Measurements from ENCODE around the gene PRSS48.
"Not testable (repeated sequence)": the region's sequence is repeated elsewhere in the genome, so short reads cannot be mapped to it uniquely, and the experiment has no call there.

Gene PRSS48

GRCh38 chr4:151267822-151268535 lies 9.0 kb upstream of the PRSS48 start:
- no peaks in the 10 kb centered on the region for H3K4me1 ChIP-seq (ENCODE audit: control insufficient read depth, insufficient read depth, low read length)
- H3K27ac ChIP-seq (ENCODE audit: low read depth, low read length) = no peak overlapping the region
- H3K36me3 ChIP-seq (ENCODE audit: control insufficient read depth, insufficient read depth, low read length) = no peaks in the 10 kb centered on the region
- no peak overlapping the region for H3K9ac ChIP-seq (ENCODE audit: low read length)
- no peaks in the 10 kb centered on the region for H3K27me3 ChIP-seq (ENCODE audit: control insufficient read depth, insufficient read depth, low read length)
- H3K4me3 ChIP-seq (ENCODE audit: low read length) = no peak overlapping the region

- H3K4me3 ChIP-seq (ENCODE audit: low read length); H3K4me1 ChIP-seq (ENCODE audit: control insufficient read depth, insufficient read depth, low read length); H3K27me3 ChIP-seq (ENCODE audit: control insufficient read depth, insufficient read depth, low read length); H3K27ac ChIP-seq (ENCODE audit: low read depth, low read length); H3K9ac ChIP-seq (ENCODE audit: low read length); H3K36me3 ChIP-seq (ENCODE audit: control insufficient read depth, insufficient read depth, low read length): not testable (repeated sequence)
Measured at GRCh38 chr4:151268905-151269304, 8.1 kb upstream of the PRSS48 start.

- no peaks in the 10 kb centered on the region for H3K36me3 ChIP-seq (ENCODE audit: control insufficient read depth, insufficient read depth, low read length)
- no peak overlapping the region for H3K4me3 ChIP-seq (ENCODE audit: low read length)
- H3K27me3 ChIP-seq (ENCODE audit: control insufficient read depth, insufficient read depth, low read length) = no peaks in the 10 kb centered on the region
- no peak overlapping the region for H3K9ac ChIP-seq (ENCODE audit: low read length)
- no peak overlapping the region for H3K27ac ChIP-seq (ENCODE audit: low read depth, low read length)
- H3K4me1 ChIP-seq (ENCODE audit: control insufficient read depth, insufficient read depth, low read length) = no peaks in the 10 kb centered on the region
Measured at GRCh38 chr4:151284534-151285245, 7.7 kb downstream of the PRSS48 start.

- no peak overlapping the region for H3K4me3 ChIP-seq (ENCODE audit: low read length)
- H3K27me3 ChIP-seq (ENCODE audit: control insufficient read depth, insufficient read depth, low read length) = no peaks in the 10 kb centered on the region
- no peak overlapping the region for H3K27ac ChIP-seq (ENCODE audit: low read depth, low read length)
- no peaks in the 10 kb centered on the region for H3K4me1 ChIP-seq (ENCODE audit: control insufficient read depth, insufficient read depth, low read length)
- H3K9ac ChIP-seq (ENCODE audit: low read length) = no peak overlapping the region
- H3K36me3 ChIP-seq (ENCODE audit: control insufficient read depth, insufficient read depth, low read length) = no peaks in the 10 kb centered on the region
Measured at GRCh38 chr4:151287409-151287808, 10.4 kb downstream of the PRSS48 start.

GRCh38 chr4:151291485-151291884 lies 14.5 kb downstream of the PRSS48 start:
- Histone ChIP-seq H3K4me3 (ENCODE audit: low read length) (no peak overlapping the region), H3K27ac (ENCODE audit: low read depth, low read length) (no peak overlapping the region), H3K9ac (ENCODE audit: low read length) (no peak overlapping the region), H3K36me3 (ENCODE audit: control insufficient read depth, insufficient read depth, low read length) (no peaks in the 10 kb centered on the region), H3K4me1 (ENCODE audit: control insufficient read depth, insufficient read depth, low read length) (no peaks in the 10 kb centered on the region), H3K27me3 (ENCODE audit: control insufficient read depth, insufficient read depth, low read length) (no peaks in the 10 kb centered on the region)

- H3K4me3 ChIP-seq (ENCODE audit: low read length) = no peak overlapping the region
- H3K36me3 ChIP-seq (ENCODE audit: control insufficient read depth, insufficient read depth, low read length) = no peaks in the 10 kb centered on the region
- H3K9ac ChIP-seq (ENCODE audit: low read length) = no peak overlapping the region
- no peaks in the 10 kb centered on the region for H3K27me3 ChIP-seq (ENCODE audit: control insufficient read depth, insufficient read depth, low read length)
- H3K4me1 ChIP-seq (ENCODE audit: control insufficient read depth, insufficient read depth, low read length) = no peaks in the 10 kb centered on the region
- no peak overlapping the region for H3K27ac ChIP-seq (ENCODE audit: low read depth, low read length)
Measured at GRCh38 chr4:151292038-151292437, 15.1 kb downstream of the PRSS48 start.

- no peak overlapping the region for H3K27ac ChIP-seq (ENCODE audit: low read depth, low read length)
- no peak overlapping the region for H3K4me3 ChIP-seq (ENCODE audit: low read length)
- no peaks in the 10 kb centered on the region for H3K4me1 ChIP-seq (ENCODE audit: control insufficient read depth, insufficient read depth, low read length)
- H3K9ac ChIP-seq (ENCODE audit: low read length) = no peak overlapping the region
- no peaks in the 10 kb centered on the region for H3K36me3 ChIP-seq (ENCODE audit: control insufficient read depth, insufficient read depth, low read length)
- H3K27me3 ChIP-seq (ENCODE audit: control insufficient read depth, insufficient read depth, low read length) = no peaks in the 10 kb centered on the region
Measured at GRCh38 chr4:151294833-151295496, 18.0 kb downstream of the PRSS48 start.

GRCh38 chr4:151296227-151296626 lies 19.3 kb downstream of the PRSS48 start:
- H3K4me3 ChIP-seq (ENCODE audit: low read length) = no peak overlapping the region
- no peaks in the 10 kb centered on the region for H3K4me1 ChIP-seq (ENCODE audit: control insufficient read depth, insufficient read depth, low read length)
- H3K27ac ChIP-seq (ENCODE audit: low read depth, low read length) = no peak overlapping the region
- no peak overlapping the region for H3K9ac ChIP-seq (ENCODE audit: low read length)
- no peaks in the 10 kb centered on the region for H3K27me3 ChIP-seq (ENCODE audit: control insufficient read depth, insufficient read depth, low read length)
- H3K36me3 ChIP-seq (ENCODE audit: control insufficient read depth, insufficient read depth, low read length) = no peaks in the 10 kb centered on the region

- Histone ChIP-seq H3K4me1 (ENCODE audit: control insufficient read depth, insufficient read depth, low read length) (no peaks in the 10 kb centered on the region), H3K27ac (ENCODE audit: low read depth, low read length) (no peak overlapping the region), H3K4me3 (ENCODE audit: low read length) (no peak overlapping the region), H3K27me3 (ENCODE audit: control insufficient read depth, insufficient read depth, low read length) (no peaks in the 10 kb centered on the region), H3K9ac (ENCODE audit: low read length) (no peak overlapping the region), H3K36me3 (ENCODE audit: control insufficient read depth, insufficient read depth, low read length) (no peaks in the 10 kb centered on the region)
Measured at GRCh38 chr4:151297170-151297569, 20.2 kb downstream of the PRSS48 start.

GRCh38 chr4:151302432-151302831 lies 25.5 kb downstream of the PRSS48 start:
- Histone ChIP-seq H3K4me1 (ENCODE audit: control insufficient read depth, insufficient read depth, low read length) (peaks cover 4% of the 10 kb centered on the region), H3K4me3 (ENCODE audit: low read length) (no peak overlapping the region), H3K36me3 (ENCODE audit: control insufficient read depth, insufficient read depth, low read length) (no peaks in the 10 kb centered on the region), H3K9ac (ENCODE audit: low read length) (no peak overlapping the region), H3K27me3 (ENCODE audit: control insufficient read depth, insufficient read depth, low read length) (no peaks in the 10 kb centered on the region), H3K27ac (ENCODE audit: low read depth, low read length) (no peak overlapping the region)

- Histone ChIP-seq H3K36me3 (ENCODE audit: control insufficient read depth, insufficient read depth, low read length) (no peaks in the 10 kb centered on the region), H3K4me1 (ENCODE audit: control insufficient read depth, insufficient read depth, low read length) (peaks cover 4% of the 10 kb centered on the region), H3K9ac (ENCODE audit: low read length) (no peak overlapping the region), H3K27ac (ENCODE audit: low read depth, low read length) (no peak overlapping the region), H3K27me3 (ENCODE audit: control insufficient read depth, insufficient read depth, low read length) (no peaks in the 10 kb centered on the region), H3K4me3 (ENCODE audit: low read length) (no peak overlapping the region)
Measured at GRCh38 chr4:151304226-151304625, 27.3 kb downstream of the PRSS48 start.

GRCh38 chr4:151304755-151305154 lies 27.8 kb downstream of the PRSS48 start:
- H3K27me3 ChIP-seq (ENCODE audit: control insufficient read depth, insufficient read depth, low read length) = no peaks in the 10 kb centered on the region
- no peak overlapping the region for H3K27ac ChIP-seq (ENCODE audit: low read depth, low read length)
- no peaks in the 10 kb centered on the region for H3K36me3 ChIP-seq (ENCODE audit: control insufficient read depth, insufficient read depth, low read length)
- H3K9ac ChIP-seq (ENCODE audit: low read length) = no peak overlapping the region
- peaks cover 4% of the 10 kb centered on the region for H3K4me1 ChIP-seq (ENCODE audit: control insufficient read depth, insufficient read depth, low read length)
- H3K4me3 ChIP-seq (ENCODE audit: low read length) = no peak overlapping the region

Data from rectal smooth muscle tissue (tissue), 1 donor.